Right lobe of liver (tissue), 6 donors: ENCODE results near the gene CAMTA1. TPM values are rescaled to one million over a fixed set of nuclear protein-coding genes. Genes with fewer than 3 reads are reported as not detected.

Experiments
- ATAC-seq, 4 donors: fragments of 200-7000 bp; cut with Tn5 transposase; one replicate each; pipeline ENCODE4 v1.9.1; 2020; ENCODE audit warnings: mild to moderate bottlenecking in 4 of 4, moderate library complexity in 4 of 4
- DNase-seq, 3 donors: peaks; one replicate each; pipeline ENCODE4 v3.0.0-alpha.2; 2020
- H3K27ac ChIP-seq, 3 donors: fragments of 200-600 bp; one replicate each; pipeline ENCODE4 v1.8.0; 2022
- H3K27me3 ChIP-seq, 2 donors: fragments of 200-600 bp; one replicate each; pipeline ENCODE4 v1.8.0; 2022
- H3K36me3 ChIP-seq, 4 donors: fragments of 200-600 bp; sonication (generic) in 1 of 4; one replicate each; pipeline versions ENCODE4 v1.5.1 to v1.8.0; 2017 to 2022; ENCODE audit warnings: control low read depth in 1 of 4
- H3K4me1 ChIP-seq, 4 donors: fragments of 200-600 bp; sonication (generic) in 1 of 4; one replicate each; pipeline versions ENCODE4 v1.5.1 to v1.8.0; 2017 to 2022; ENCODE audit warnings: control low read depth in 1 of 4
- H3K4me3 ChIP-seq, 3 donors: fragments of 200-600 bp; one replicate each; pipeline ENCODE4 v1.8.0; 2022
- H3K9me3 ChIP-seq, 4 donors: fragments of 200-600 bp; sonication (generic) in 1 of 4; one replicate each; pipeline versions ENCODE4 v1.5.1 to v1.8.0; 2017 to 2022; ENCODE audit warnings: control low read depth in 1 of 4
- CTCF ChIP-seq, 4 donors: fragments of 200-600 bp in 3 of 4; fragments of 450-650 bp in 1 of 4; IDR thresholded peaks; one replicate each; pipeline versions ENCODE4 v1.5.1 to v1.8.0; 2016 to 2022; ENCODE audit warnings: antibody characterized with exemption in 4 of 4, mild to moderate bottlenecking in 2 of 4
- POLR2A ChIP-seq: fragments of 450-650 bp; IDR thresholded peaks from one replicate; pipeline ENCODE4 v1.6.1; 2017; ENCODE audit warnings: antibody characterized with exemption, mild to moderate bottlenecking
- WGBS: methylation state at CpG from one replicate; pipeline ENCODE4 v1.1.6; 2018; ENCODE audit warnings: low coverage, low lambda C conversion rate; ENCODE audit not compliant: insufficient coverage; ENCODE audit errors: missing lambda C conversion rate; 5-methylcytosine and 5-hydroxymethylcytosine counted together
- intact Hi-C, 2 donors: fragments of 100-400 bp; cut with DNase I; formaldehyde crosslinking; loops; one replicate each; pipeline versions ENCODE4 v1.11.2 to v1.14.1; 2022
- total RNA-seq, 6 experiments: library from RNA; depleted of rRNA in 2 of 6; stranded (reverse); fragments of >200 nt in 2 of 6; fragmentation: NEBNext Ultra II Directional in 3 of 6; extraction: Animal tissue kit (Norgen Biotek cat#: 25700) in 3 of 6; gene quantifications; one replicate each; pipeline versions ENCODE4 v1.1.0 to v1.2.4, GENCODE V29; 2016 to 2023
- donor health status: DM: no; HTN: yes; CAD: no.
- donor health status: DM: no; HTN: no; CAD: no.
- donor health status: DM: no; HTN: no; CAD: no.
- donor health status: DM: no; HTN: yes; CAD: no.
- donor health status: DM: no; HTN: yes; CAD: no.

The CAMTA1 gene
- total RNA-seq, 6 experiments from 2014 or later: 32.3 to 49.4 (median 37.2) TPM

GRCh38 chr1:6982443-6982842 lies 197.2 kb downstream of the CAMTA1 start:
- Histone ChIP-seq H3K4me3 (no peak overlapping the region), H3K4me1 (no peaks in the 10 kb centered on the region), H3K36me3 (no peaks in the 10 kb centered on the region), H3K27ac (no peak overlapping the region), H3K27me3 (no peaks in the 10 kb centered on the region), H3K9me3 (no peaks in the 10 kb centered on the region)
- TF ChIP-seq POLR2A (no peak), CTCF (IDR thresholded peaks at IDR 0.05) (no peak)
- 100% methylated on average over 2 of the region's 9 CpGs for WGBS
- no peak for DNase-seq
- intact Hi-C loops: no loop called here
- no peak for ATAC-seq

GRCh38 chr1:6982860-6983259 lies 197.6 kb downstream of the CAMTA1 start:
- intact Hi-C loops: no loop called here
- 80% methylated on average over 1 of the region's 2 CpGs for WGBS
- Histone ChIP-seq H3K4me1 (no peaks in the 10 kb centered on the region), H3K36me3 (no peaks in the 10 kb centered on the region), H3K9me3 (no peaks in the 10 kb centered on the region), H3K27me3 (no peaks in the 10 kb centered on the region), H3K4me3 (no peak overlapping the region), H3K27ac (no peak overlapping the region)
- no peak for TF ChIP-seq POLR2A
- TF ChIP-seq CTCF (IDR thresholded peaks at IDR 0.05): no peak
- no peak for ATAC-seq
- no peak for DNase-seq

GRCh38 chr1:6984536-6984935 lies 199.3 kb downstream of the CAMTA1 start:
- Histone ChIP-seq H3K4me1 (no peaks in the 10 kb centered on the region), H3K27ac (no peak overlapping the region), H3K27me3 (no peaks in the 10 kb centered on the region), H3K9me3 (no peaks in the 10 kb centered on the region), H3K4me3 (no peak overlapping the region), H3K36me3 (no peaks in the 10 kb centered on the region)
- DNase-seq (no peak), ATAC-seq (no peak)
- intact Hi-C loops: no loop called here
- WGBS: 54% methylated on average over 6 of the region's 14 CpGs
- TF ChIP-seq CTCF (IDR thresholded peaks at IDR 0.05): no peak
- TF ChIP-seq POLR2A: no peak

- no peaks in the 10 kb centered on the region for H3K4me1 ChIP-seq
- no peak overlapping the region for H3K4me3 ChIP-seq
- ATAC-seq: no peak
- intact Hi-C loops: no loop called here
- H3K27ac ChIP-seq: no peak overlapping the region
- H3K9me3 ChIP-seq: no peaks in the 10 kb centered on the region
- DNase-seq: no peak
- no peaks in the 10 kb centered on the region for H3K27me3 ChIP-seq
- no peaks in the 10 kb centered on the region for H3K36me3 ChIP-seq
- 37% methylated on average over 3 of the region's 7 CpGs for WGBS
- TF ChIP-seq CTCF (IDR thresholded peaks at IDR 0.05) (no peak), POLR2A (no peak)
Observed at GRCh38 chr1:6984986-6985385, 199.7 kb downstream of the CAMTA1 start.
